ENCODE data around the gene WNT9A. TPM values are rescaled to one million over a fixed set of nuclear protein-coding genes. Genes with fewer than 3 reads are reported as not detected.

WNT9A gene
- total and polyA plus RNA-seq, 4 donors = 2.6 to 8.6 (median 4.9) TPM

DNA sequence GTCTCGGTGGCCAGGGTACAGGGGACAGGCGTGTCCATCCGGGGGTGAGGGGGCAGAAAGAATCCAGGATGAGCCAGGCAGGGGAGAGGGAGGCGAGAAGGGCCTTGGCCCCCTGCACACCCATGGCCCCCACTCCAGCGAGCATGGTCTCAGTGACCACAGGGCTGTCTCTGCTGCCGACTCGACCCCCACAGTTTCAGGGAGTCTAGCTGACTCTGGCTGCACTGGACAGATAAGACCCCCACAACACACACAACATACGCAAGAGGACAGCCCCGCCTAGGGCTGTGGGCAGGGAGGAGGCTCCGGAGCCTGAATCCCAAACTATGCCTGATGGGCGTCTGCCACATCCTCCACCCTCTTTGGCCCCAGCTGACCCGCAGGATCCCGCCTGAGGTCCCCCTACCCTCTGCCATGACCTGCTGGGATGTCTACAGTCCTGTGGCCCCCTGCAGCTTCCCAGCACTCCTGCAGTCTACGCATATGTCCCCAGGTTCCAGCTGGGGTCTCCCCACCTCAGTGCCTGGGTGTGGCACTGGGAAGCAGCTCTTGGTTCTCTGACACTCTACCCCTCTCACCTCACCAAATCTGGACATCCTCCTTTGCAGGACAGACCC is 22.0 kb downstream of the WNT9A start:
- Histone ChIP-seq H3K9me3 (ENCODE audit: control insufficient read depth in 4 of 4, insufficient read depth in 3 of 4, low read length in 3 of 4) (no peaks in the 10 kb centered on the region), H3K4me1 (ENCODE audit: control insufficient read depth in 5 of 5, insufficient read depth in 5 of 5, low read length in 5 of 5) (peaks cover 0 to 15% (median 0%) of the 10 kb centered on the region in 5 donors), H3K36me3 (ENCODE audit: control insufficient read depth in 4 of 4, insufficient read depth in 4 of 4, low read length in 4 of 4) (peaks cover 0 to 6% (median 0%) of the 10 kb centered on the region in 4 donors), H3K9ac (ENCODE audit: insufficient read depth in 1 of 2, low read length in 2 of 2) (no peak overlapping the region), H3K27me3 (ENCODE audit: control insufficient read depth in 3 of 3, insufficient read depth in 3 of 3, low read length in 2 of 3) (no peaks in the 10 kb centered on the region), H3K27ac (ENCODE audit: low read depth in 1 of 2, low read length in 1 of 2) (peak overlapping the region in 1 of 2 donors; percentile 48), H3K4me3 (no peak overlapping the region)
- 92 to 96% methylated on average over 14 of the region's 14 CpGs for WGBS, 2 donors
- DNase-seq (no peak), ATAC-seq (ENCODE audit: insufficient read depth, low FRiP score) (no peak)
- TF ChIP-seq, protein P1, sequence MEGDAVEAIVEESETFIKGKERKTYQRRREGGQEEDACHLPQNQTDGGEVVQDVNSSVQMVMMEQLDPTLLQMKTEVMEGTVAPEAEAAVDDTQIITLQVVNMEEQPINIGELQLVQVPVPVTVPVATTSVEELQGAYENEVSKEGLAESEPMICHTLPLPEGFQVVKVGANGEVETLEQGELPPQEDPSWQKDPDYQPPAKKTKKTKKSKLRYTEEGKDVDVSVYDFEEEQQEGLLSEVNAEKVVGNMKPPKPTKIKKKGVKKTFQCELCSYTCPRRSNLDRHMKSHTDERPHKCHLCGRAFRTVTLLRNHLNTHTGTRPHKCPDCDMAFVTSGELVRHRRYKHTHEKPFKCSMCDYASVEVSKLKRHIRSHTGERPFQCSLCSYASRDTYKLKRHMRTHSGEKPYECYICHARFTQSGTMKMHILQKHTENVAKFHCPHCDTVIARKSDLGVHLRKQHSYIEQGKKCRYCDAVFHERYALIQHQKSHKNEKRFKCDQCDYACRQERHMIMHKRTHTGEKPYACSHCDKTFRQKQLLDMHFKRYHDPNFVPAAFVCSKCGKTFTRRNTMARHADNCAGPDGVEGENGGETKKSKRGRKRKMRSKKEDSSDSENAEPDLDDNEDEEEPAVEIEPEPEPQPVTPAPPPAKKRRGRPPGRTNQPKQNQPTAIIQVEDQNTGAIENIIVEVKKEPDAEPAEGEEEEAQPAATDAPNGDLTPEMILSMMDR (IDR thresholded peaks at IDR 0.05; ENCODE audit: control extremely low read depth, extremely low read depth) = no peak

DNA sequence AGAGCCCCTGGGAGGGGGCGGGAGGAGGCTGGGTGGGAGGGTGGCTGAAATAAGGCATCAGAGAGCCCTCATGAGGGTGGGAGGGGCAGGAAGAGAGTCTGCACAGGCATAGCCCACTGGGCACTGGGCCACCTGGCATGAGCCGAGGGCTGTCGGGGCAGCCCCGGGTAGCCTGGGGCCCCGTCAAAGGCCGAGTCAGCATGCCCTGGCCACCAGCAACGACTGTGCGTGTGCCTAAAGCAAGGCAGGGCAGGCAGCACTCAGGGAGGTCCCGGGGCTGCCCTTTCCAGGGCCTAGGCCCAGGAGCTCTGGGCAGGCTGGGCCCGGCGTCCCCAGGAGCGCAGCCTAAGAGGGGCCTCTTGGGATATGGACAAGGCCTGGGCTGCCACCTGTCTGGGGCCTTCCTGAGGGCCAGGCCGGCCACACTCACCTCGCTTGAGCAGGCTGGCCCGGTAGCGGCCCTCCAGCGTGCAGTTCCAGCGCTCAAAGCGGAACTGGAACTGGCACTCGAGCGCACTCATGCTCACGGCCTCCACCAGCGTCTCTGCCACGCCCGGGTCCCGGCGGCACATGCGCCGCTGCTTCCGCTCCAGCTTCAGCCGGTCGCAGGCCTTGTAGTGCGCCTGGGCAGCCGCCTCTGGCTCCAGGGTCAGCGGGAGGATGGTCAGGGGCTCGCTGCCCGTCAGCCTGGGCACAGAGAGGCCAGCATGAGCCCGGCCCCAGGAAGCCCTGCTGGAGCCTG is 22.7 kb downstream of the WNT9A start:
- Histone ChIP-seq H3K9me3 (ENCODE audit: control insufficient read depth in 4 of 4, insufficient read depth in 3 of 4, low read length in 3 of 4) (no peaks in the 10 kb centered on the region), H3K27ac (ENCODE audit: low read depth in 1 of 2, low read length in 1 of 2) (peak overlapping the region in 1 of 2 donors; percentile 48), H3K4me1 (ENCODE audit: control insufficient read depth in 5 of 5, insufficient read depth in 5 of 5, low read length in 5 of 5) (peaks cover 0 to 15% (median 0%) of the 10 kb centered on the region in 5 donors), H3K9ac (ENCODE audit: insufficient read depth in 1 of 2, low read length in 2 of 2) (no peak overlapping the region), H3K36me3 (ENCODE audit: control insufficient read depth in 4 of 4, insufficient read depth in 4 of 4, low read length in 4 of 4) (peaks cover 0 to 6% (median 0%) of the 10 kb centered on the region in 4 donors), H3K4me3 (no peak overlapping the region), H3K27me3 (ENCODE audit: control insufficient read depth in 3 of 3, insufficient read depth in 3 of 3, low read length in 2 of 3) (no peaks in the 10 kb centered on the region)
- DNase-seq = peak; percentile 41 to 55 (median 42)
- 68 to 84% methylated on average over 38 of the region's 38 CpGs for whole genome bisulfite sequencing, 2 donors
- ATAC-seq (ENCODE audit: insufficient read depth, low FRiP score) = peak; percentile 29
- TF ChIP-seq, protein P1 (IDR thresholded peaks at IDR 0.05; ENCODE audit: control extremely low read depth, extremely low read depth) = no peak

DNA sequence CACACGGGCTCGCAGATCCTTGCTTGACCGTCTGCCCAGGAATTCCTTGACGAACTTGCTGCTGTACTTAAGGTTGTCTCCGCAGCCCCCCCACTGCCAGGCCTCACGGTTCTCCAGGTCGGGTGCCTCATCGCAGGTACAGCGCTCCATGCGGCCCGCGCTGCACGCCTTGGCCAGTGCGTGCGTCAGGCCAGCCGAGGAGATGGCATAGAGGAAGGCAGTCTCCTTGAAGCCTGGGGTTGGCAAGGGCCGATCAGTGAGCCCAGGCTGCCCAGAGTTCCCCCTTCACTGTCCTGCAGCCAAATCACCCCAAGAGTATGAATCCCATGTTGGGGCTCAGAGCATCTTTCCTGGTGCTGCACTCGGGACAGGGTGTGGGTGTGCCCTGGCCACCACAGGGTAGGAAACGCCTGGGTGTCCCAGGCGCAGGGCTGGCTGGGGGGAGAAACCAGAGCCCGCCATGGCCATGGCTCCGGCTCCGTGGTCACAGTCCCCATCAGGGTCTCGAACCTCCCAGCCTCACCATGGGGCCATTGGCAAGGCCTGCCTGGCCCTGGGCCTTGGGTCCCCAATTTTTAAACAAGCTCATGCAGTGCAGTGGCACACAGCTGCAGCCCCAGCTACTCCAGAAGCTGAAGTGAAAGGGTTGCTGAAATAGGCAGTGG is 23.4 kb downstream of the WNT9A start:
- Histone ChIP-seq H3K9ac (ENCODE audit: insufficient read depth in 1 of 2, low read length in 2 of 2) (no peak overlapping the region), H3K4me1 (ENCODE audit: control insufficient read depth in 5 of 5, insufficient read depth in 5 of 5, low read length in 5 of 5) (peaks cover 0 to 15% (median 0%) of the 10 kb centered on the region in 5 donors), H3K4me3 (no peak overlapping the region), H3K9me3 (ENCODE audit: control insufficient read depth in 4 of 4, insufficient read depth in 3 of 4, low read length in 3 of 4) (no peaks in the 10 kb centered on the region), H3K27me3 (ENCODE audit: control insufficient read depth in 3 of 3, insufficient read depth in 3 of 3, low read length in 2 of 3) (no peaks in the 10 kb centered on the region), H3K36me3 (ENCODE audit: control insufficient read depth in 4 of 4, insufficient read depth in 4 of 4, low read length in 4 of 4) (peaks cover 0 to 6% (median 0%) of the 10 kb centered on the region in 4 donors), H3K27ac (ENCODE audit: low read depth in 1 of 2, low read length in 1 of 2) (no peak overlapping the region)
- TF ChIP-seq, protein P1 (IDR thresholded peaks at IDR 0.05; ENCODE audit: control extremely low read depth, extremely low read depth) = no peak
- ATAC-seq (ENCODE audit: insufficient read depth, low FRiP score) (no peak), DNase-seq (no peak)
- 88 to 93% methylated on average over 23 to 24 of the region's 24 CpGs for WGBS, 2 donors

All from lung (tissue), 12 donors.